Lower leg skin (tissue), 3 donors: ENCODE data around the gene CYP4F12.

ENCODE experiments used
- POLR2A ChIP-seq, 2 donors: fragments of 450-650 bp; IDR thresholded peaks; one replicate each; pipeline ENCODE4 v1.6.1; 2016 to 2017; ENCODE audit warnings: antibody characterized with exemption in 2 of 2, mild to moderate bottlenecking in 1 of 2, moderate library complexity in 1 of 2
- TF ChIP-seq, protein P1 (sequence below), 3 donors: fragments of 450-650 bp; IDR thresholded peaks; one replicate each; pipeline ENCODE4 v1.5.1; 2016; ENCODE audit warnings: antibody characterized with exemption in 3 of 3, mild to moderate bottlenecking in 3 of 3, moderate library complexity in 2 of 3

DNA sequence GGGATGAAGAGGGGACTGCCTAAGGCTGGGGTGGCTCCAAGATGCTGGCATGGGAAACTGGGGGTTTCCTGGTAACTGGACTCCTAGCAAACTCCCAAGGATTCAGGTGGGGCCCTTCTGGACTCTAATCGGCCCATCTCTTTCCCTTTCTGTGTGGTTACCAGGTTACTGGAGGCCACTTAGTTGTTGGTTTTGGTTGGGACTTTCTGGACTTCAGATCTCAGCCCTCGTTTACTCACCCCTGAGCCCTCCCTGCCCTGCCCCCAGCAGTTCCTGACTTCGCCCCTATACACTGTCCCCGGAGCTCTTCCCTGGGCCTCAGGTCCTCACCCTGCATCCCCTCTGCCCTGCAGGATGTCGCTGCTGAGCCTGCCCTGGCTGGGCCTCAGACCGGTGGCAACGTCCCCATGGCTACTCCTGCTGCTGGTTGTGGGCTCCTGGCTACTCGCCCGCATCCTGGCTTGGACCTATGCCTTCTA lies 328 bp downstream of the CYP4F12 start:
- TF ChIP-seq, protein P1, sequence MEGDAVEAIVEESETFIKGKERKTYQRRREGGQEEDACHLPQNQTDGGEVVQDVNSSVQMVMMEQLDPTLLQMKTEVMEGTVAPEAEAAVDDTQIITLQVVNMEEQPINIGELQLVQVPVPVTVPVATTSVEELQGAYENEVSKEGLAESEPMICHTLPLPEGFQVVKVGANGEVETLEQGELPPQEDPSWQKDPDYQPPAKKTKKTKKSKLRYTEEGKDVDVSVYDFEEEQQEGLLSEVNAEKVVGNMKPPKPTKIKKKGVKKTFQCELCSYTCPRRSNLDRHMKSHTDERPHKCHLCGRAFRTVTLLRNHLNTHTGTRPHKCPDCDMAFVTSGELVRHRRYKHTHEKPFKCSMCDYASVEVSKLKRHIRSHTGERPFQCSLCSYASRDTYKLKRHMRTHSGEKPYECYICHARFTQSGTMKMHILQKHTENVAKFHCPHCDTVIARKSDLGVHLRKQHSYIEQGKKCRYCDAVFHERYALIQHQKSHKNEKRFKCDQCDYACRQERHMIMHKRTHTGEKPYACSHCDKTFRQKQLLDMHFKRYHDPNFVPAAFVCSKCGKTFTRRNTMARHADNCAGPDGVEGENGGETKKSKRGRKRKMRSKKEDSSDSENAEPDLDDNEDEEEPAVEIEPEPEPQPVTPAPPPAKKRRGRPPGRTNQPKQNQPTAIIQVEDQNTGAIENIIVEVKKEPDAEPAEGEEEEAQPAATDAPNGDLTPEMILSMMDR (IDR thresholded peaks at IDR 0.05), result no peak
- TF ChIP-seq POLR2A (IDR thresholded peaks at IDR 0.05), result no peak
